GM21447 (cell line): Measurements from ENCODE around the gene GRAMD1B.
"Not testable (repeated sequence)": the region's sequence is repeated elsewhere in the genome, so short reads cannot be mapped to it uniquely, and the experiment has no call there.

Source experiments
- ATAC-seq: cut with Tn5 transposase; IDR thresholded peaks from one replicate; pipeline ENCODE4 v1.9.1; 2021; ENCODE audit not compliant: unreplicated experiment

GRAMD1B gene

DNA sequence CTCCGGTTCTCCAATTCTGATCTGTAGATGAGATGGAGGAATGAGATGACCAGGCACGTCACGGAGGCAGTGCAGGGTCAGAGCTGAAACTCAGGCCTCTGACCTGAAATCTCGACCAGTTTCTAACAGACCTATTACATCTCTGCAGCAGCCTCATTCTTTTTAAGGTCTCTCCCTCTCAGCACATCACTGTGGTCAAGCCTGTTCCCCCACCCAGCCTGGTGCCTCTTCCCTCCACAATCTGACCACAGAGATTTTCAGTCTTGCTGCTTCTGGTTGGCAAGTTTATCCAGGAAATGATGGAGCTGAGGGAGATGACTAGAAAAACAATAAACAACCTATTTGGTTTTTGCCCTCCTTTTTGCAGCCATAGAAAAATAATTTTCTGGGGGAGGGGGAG lies 9.5 kb downstream of the GRAMD1B start:
- ATAC-seq, result no peak

DNA sequence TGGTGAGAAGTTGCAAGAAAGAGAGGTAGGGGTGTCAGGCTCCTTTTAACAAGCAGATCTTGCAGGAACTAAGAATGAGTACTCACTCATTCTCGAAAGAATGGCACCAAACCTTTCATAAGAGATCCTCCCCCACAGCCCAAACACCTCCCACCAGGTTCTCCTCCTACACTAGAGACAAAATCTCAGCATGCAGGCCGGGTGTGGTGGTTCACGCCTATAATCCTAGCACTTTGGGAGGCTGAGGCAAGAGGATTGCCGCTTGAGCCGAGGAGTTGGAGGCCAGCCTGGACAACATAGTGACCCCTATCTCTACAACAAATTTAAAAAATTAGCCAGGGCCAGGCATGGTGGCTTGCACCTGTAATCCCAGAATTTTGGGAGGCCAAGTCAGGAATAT lies 11.1 kb downstream of the GRAMD1B start:
- no peak for ATAC-seq

DNA sequence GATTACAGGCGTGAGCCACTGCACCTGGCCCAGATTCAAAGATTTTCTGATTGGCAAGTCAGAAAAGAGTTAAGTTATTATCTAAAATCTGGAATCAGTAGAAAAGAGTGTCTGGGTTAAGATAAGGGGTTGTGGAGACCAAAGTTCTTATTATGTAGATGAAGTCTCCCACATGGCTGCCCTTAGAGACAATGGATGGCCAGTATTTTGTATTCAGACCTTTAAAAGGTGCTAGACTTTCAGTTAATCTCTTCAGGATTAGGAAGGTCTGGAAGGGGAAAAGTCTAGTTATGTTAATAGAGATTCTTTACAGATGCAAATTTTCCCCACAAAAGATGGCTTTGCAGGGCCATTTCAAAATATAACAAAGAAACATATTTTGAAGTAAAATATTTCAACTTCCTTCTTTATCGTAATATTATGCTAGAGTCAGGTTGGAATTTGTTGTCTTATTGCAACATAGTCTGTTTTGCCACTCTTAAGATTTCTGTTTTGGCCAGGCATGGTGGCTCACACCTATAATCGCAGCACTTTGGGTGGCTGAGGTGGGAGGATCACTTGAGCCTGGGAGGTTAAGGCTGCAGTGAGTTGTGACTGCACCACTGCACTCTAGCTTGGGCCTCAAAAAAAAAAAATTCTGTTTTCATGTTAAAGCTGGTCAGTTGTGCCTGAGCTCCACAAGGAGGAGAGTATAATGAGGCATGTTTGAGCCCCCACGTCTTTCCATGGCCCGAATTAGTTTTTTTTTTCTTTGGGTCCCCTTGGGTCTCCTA lies 14.0 kb downstream of the GRAMD1B start:
- ATAC-seq, result no peak

DNA sequence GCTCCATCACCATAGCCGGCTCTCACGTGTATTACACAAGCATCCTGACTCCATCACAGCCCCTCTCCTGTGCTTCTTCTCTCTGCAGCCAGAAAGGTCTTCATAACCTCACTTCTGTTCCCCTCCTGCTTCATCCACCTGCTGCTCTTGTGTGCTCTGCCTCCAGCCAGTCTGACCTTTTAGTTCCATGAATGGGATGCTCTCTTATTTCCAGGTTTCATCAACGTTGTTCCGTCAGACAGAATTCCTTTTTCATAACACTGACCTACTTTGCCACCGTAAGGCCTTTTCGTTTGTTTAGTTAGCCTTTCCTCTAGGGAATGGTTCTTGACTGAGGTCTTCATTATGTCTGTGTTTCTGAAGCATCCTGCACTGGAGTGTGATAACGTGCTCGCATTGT lies 18.8 kb downstream of the GRAMD1B start:
- ATAC-seq, result no peak

DNA sequence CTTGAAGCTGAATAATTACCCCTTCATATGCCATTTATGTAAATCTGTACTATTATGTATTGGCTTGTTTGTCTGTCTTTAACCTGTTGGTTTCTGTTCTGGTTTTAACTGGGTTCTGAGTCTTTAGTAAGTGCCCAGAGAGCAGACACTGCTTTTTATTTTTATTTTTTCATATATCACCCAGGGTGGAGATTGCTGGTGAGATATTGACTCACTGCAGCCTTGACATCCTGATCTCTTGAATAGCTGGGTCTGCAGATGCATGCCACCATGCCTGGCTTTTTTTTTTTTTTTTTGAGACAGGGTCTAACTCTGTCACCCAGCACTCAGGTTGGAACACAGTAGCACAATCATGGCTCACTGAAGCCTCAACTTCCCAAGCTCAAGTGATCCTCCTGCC lies 19.4 kb downstream of the GRAMD1B start:
- no peak for ATAC-seq

DNA sequence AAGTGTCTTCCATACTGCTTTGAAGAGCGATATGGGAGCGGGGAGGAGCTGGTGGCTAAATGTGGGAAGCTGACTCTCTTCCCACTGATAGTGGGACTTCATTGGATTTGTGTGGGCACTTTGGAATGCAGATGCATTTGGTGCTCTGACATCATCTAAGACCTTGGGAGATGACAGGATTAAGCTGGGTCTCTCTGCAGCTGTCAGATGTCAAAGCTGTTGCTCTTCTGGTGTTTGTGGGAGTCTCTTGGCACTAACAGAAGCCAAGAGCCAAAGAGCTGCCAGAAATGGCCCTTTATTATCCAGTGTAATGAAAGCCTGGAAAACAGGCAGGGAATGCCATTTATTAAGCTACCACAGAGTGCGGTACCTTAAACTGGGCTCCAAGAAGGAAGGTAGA lies 20.6 kb downstream of the GRAMD1B start:
- ATAC-seq, result no peak

DNA sequence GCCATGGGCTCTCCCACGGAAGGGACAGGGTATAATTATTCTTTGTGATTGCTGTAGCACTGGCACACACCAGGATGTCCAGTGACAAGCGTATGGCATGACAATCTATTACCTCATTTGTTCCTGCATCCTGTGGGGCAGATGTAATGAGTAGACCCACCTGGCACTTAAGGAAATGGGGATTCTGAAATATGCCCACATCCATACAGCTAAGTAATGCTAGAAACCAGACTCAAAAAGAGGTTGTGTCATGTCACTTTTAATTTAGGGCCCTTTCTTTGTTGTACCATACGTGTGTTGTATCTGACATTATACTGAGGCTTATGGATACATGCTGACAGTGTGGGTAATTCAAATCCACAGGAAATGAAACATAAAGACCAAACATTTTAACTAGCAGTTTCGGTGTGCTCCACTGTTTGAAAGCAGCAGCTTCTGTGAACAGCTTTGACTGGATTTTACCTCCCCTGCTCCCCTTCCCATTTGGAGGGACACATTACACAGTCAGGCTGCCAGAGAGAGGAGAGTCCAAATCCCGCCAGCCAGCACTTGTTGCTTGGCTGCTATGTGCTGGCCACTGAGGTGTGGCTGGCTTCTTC lies 21.2 kb downstream of the GRAMD1B start:
- ATAC-seq, result no peak

DNA sequence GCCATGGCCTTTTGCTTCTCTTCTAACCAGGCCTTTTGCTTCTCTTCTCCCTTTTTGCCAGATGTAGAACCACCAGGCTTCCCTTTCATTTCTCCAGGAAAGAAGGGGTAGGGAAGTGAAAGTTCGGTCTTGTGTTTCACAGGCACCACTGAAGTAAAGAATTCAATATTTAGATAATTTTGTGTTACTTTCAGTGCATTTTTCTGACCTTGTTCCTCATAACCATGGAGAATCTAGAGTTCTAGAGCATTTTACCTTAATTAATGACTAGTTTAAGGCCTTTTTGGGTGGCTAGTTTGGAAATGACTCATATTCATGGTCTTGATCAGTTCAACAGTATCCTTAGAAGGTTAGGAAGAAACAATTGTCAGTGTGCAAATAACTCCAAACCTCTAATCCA lies 22.7 kb downstream of the GRAMD1B start:
- ATAC-seq, result no peak

DNA sequence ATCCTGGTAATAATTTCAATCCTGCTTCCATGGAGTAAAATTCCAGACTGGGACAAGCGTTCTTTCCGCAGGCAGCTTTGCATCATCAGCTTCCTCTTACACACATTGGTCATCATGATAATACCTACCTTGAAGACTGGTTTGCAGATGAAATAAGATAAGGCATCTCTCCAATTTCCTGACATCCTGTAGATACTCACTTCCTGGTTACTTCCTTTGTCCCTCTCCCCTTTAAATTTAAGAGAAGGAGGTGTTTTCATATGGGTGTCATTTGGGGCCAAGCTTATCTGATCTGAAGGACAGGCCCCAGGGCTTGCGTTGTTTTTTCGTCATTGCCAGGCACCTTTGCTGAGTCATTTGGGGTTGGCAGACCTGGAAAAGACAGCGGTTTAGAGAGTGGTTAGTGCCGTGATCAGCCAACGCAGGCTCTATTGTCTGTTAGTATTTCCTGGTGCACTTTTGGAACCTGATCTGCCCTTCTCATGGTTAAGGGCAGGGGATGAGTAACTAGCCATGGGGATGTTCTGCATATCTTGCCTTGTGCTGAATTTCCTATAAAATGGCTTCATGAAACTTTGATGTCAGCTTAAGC lies 24.1 kb downstream of the GRAMD1B start:
- ATAC-seq, result no peak

DNA sequence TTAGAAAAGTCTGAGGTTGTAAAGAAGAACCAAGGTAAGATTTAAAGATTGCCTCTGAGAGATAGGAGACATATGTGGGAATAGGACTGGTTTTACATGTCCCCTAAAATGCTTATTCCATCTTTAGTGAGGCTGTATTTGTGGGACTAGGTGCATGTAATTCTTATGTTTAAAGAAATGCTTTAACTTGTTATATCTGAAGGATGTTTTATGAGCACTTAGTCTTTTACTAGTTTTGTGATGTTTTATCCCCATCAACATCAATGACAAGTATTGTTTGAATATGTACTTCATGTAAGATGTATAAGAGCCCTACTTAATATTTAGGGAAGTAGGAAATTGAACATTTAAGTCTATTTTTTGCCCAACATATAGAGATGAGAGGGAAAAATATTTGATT lies 24.7 kb downstream of the GRAMD1B start:
- ATAC-seq, result no peak

DNA sequence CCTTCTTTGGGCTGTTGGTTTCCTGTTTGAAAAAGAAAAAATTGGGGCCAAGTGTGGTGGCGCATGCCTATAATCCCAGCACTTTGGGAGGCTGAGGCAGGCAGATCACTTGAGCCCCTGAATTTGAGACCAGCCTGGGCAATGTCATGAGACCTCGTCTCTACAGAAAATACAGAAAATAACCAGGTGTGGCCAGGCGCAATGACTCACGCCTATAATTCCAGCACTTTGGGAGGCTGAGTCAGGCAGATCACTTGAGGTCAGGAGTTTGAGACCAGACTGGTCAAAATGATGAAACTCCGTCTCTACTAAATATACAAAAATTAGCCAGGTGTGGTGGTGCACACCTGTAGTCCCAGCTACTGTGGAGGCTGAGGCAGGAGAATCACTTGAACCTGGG lies 26.4 kb downstream of the GRAMD1B start:
- not testable (repeated sequence) for ATAC-seq

DNA sequence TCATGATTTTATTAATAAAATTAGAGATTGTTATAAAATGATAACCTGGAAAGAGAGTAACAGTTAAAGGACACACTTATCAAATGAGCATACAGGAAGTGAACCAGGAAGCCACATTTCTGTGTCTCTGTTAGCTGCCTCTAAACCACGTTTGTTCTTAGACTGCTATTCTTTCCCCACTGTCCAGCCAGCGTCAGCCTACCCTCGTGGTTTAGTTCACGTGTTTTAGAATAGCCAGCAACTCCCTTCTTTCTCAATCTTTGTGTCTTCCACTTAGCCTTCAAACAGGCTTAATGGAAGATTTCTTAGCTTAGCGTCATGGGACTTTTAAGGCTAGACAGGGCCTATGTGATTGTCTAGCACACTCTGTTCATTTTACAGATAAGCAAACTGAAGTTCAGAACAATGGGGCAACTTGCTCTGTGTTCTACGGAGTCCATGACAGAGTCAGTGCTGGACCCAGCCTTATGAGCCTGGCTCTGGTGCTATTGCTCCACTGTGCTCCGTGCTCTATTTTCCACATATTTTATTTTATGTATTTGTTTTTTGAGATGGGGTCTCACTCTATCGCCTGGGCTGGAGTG lies 27.2 kb downstream of the GRAMD1B start:
- ATAC-seq, result no peak

DNA sequence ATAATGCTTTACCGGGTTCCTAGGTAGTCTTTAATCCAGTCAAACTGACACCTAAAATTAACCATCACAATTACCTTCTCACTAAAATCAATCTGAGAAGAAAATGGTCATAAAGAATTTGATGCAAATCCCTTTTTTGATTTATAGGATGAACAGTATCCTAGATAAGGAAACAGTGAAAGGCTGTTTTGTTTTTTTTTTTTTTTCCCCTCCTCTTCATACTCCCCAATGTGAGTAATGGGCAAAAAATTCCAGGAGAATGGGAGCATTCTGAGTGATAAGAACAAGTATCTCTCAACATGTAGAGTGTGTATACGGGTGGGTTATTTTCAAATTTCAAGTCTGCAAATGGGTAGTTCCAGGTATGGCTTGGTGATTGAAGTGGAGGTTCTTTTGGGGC lies 28.4 kb downstream of the GRAMD1B start:
- no peak for ATAC-seq

DNA sequence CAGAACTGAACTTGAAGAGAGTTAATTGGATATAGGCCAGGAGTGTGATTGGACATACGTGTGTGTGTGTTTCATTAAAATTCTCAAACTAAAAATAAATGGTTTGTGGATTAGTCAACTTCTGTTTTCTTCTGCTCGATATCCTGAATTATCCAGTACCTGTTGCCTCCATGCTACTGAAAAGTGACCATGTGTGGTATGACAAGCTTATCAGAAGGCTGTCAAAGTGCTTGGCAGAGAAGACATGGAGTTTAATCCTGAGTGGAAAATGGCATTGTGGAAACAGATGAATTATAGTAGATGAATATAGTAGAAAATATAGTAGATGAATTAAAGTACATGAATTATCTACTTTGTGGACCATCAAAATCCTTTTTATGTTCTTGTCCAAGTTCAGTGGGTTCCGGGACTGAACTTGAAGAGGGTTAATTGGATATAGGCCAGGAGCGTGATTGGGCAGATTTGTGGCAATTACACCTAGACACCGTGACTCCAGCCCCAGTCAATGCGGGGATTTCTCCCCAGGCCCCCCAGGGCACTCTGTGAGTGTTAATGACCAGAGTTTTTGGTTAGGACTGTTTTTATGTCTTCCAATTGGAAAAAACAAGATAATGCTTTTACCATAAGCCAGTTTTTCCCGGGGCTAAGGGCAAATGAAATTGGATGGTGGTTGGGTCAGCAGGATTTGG lies 30.1 kb downstream of the GRAMD1B start:
- ATAC-seq, result no peak

DNA sequence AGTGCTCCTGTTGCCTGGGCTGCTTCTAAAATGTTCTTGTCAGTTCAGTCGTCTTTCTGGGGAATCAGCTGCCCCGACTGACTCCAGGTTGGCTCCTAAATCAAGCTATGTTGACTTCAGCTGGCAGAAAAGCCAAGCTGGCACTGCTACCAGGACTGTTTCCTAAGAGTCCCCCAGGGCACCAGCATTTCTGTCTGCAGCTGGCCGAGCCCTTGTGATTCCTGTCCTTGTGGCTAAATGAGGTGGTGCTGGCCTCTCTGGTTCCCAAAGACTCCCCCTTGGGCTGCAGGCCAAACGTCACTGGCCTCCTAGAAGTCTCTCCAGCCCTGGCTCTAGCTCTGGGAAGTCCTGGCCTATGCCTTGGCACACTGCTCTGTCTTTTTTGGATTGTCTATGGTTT lies 31.1 kb downstream of the GRAMD1B start:
- no peak for ATAC-seq

DNA sequence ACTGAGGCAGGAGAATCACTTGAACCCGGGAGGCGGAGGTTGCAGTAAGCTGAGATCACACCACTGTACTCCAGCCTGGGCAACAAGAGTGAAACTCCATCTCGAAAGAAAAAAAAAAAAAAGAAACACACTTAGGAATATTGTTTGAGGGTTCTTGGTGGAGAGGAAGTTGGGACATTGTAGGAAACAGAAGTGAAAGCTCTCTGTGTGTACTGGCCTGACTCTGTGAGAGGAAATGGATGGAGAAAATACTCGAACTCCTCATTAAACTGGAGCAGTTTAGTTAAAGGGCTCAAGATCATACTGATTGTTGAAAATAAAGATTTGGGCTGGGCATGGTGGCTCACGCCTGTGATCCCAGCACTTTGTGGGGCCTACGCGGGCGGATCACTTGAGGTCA lies 35.6 kb downstream of the GRAMD1B start:
- ATAC-seq, result not testable (repeated sequence)

DNA sequence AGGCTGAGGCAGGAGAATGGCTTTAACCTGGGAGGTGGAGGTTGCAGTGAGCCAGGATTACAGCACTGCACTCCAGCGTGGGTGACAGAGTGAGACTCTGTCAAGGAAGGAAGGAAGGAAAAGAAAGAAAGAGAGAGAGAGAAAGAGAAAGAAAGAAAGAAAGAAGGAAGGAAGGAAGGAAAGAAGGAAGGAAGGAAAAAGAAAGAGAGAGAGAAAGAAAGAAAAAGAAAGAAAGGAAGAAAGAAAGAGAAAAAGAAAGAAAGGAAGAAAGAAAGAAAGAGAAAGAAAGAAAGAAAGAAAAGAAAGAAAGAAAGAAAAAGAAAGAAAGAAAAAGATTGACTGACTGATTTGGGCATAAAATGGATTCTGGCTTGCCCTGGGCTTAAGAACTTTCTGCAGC lies 36.1 kb downstream of the GRAMD1B start:
- not testable (repeated sequence) for ATAC-seq

DNA sequence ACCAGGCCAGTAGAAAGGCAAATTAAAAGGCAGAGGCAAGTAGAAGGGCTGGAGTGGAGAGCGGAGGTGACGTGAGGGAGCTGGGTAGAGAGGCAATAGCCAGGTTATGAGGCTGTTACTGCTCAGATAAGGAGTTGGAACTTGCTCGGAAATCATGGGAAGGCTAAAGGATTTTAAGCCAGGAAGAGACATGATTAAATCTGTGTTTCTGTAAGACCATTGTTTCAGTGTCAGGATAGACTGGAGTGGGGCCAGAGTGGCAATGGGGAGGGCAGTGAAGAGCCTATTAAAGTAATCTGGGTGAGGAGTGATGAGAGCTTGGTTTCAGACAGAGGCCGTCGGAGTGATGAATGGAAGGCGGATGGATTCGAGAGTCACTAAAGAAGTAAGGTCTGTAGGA lies 39.0 kb downstream of the GRAMD1B start:
- ATAC-seq, result no peak

DNA sequence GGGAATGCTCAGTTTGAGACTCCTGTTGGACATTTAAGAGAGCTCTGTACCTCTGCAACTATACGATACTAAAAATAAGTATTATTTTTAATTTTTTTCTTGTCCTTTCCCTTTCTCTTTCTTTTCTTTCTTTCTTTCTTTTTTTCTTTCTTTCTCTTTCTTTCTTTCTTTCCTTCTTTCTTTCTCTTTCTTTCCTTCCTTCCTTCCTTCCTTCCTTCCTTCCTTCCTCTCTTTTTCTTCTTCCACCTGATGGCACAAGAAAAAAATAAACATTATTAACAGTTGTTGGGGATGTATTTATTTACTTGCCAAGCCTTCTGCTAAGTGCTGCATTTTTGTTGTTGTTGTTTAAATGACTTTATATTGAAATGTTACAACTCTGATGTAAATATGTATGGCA lies 39.5 kb downstream of the GRAMD1B start:
- ATAC-seq, result no peak

DNA sequence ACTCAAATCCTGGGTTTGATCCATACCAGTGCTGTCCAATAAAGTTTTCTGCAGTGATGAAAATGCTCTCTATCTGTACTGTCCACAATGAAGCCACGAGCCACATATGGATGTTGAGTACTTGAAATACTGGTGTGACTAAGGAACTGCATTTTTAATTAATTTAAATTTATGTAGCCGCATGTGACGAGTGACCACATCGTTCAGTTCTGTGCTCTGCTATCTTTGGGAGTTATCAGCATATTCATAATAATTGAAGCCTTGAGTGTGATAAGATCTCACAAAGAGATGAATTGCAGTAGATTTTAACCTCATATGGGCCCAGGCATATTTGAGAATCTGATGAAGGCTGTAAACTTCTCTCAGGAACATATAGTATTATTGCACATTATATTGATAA lies 40.8 kb downstream of the GRAMD1B start:
- ATAC-seq, result no peak

DNA sequence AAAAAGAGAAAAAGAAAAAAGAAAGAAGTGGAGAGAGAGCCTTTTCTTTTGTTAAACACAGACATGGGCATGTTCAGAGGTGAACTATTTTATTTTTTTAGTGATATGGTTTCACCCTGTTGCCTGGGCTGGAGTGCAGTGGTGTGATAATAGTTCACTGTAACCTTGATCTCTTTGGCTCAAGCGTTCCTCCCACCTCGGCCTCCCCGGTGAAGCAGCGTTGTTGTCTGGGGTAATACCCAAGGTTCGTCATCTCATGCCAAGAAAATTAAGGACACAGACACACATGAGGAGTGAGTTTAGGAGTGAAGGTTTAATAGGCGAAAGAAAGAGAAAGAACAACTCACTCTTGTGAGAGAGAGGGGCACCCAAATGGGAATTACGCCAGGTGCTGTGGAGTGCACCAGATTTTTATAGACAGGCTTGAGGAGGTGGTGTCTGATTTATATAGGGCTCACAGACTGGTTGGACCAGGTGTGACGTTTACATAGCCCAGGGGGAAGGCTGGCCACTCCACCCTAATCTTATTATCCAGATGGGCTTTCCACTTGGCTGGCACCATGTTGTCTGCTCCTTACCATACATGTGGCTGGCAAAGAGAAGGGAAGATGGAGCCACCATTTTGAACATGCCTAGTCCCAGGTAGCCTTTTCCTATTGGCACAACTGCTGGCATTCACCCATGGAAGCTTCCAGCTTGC lies 42.3 kb downstream of the GRAMD1B start:
- no peak for ATAC-seq
